Neuronal stem cell (in vitro differentiated cells): Measurements from ENCODE around the gene VSTM4.

Source experiments
- DNase-seq: peaks from one replicate; pipeline ENCODE4 v3.0.0-alpha.2; 2013; ENCODE audit warnings: low spot score
- H2AFZ ChIP-seq: one replicate; pipeline ENCODE4 v1.6.1; 2013; ENCODE audit warnings: mild to moderate bottlenecking, low read length, inconsistent platforms
- H2AK5ac ChIP-seq: 2 replicates; pipeline ENCODE4 v1.6.1; 2013; ENCODE audit warnings: low read depth, mild to moderate bottlenecking, inconsistent platforms, low read length, moderate library complexity, mixed read lengths
- H2BK120ac ChIP-seq: 2 replicates; pipeline ENCODE4 v1.6.1; 2013; ENCODE audit warnings: low read depth, mild to moderate bottlenecking, inconsistent platforms, low read length, moderate library complexity, mixed read lengths
- H2BK12ac ChIP-seq: one replicate; pipeline ENCODE4 v1.6.1; 2013; ENCODE audit warnings: low read length, inconsistent platforms
- H2BK15ac ChIP-seq: 2 replicates; pipeline ENCODE4 v1.6.1; 2013; ENCODE audit warnings: mild to moderate bottlenecking, low read length, inconsistent platforms, mixed read lengths
- H2BK5ac ChIP-seq: one replicate; pipeline ENCODE4 v1.6.1; 2013; ENCODE audit warnings: inconsistent platforms, mild to moderate bottlenecking, low read length, moderate library complexity
- H3K14ac ChIP-seq: one replicate; pipeline ENCODE4 v1.6.1; 2013; ENCODE audit warnings: low read length, inconsistent platforms
- H3K18ac ChIP-seq: 2 replicates; pipeline ENCODE4 v1.6.1; 2013; ENCODE audit warnings: low read length, inconsistent platforms
- H3K23ac ChIP-seq: 2 replicates; pipeline ENCODE4 v1.6.1; 2013; ENCODE audit warnings: low read depth, mild to moderate bottlenecking, mixed read lengths, low read length, inconsistent platforms; ENCODE audit not compliant: poor library complexity
- H3K27ac ChIP-seq: replicated peaks from 3 replicates; pipeline ENCODE4 v1.5.1; 2013; ENCODE audit warnings: low read length, inconsistent platforms
- H3K27me3 ChIP-seq, 3 experiments: 2 replicates each; pipeline ENCODE4 v1.6.1; 2013; ENCODE audit warnings: low read length in 3 of 3, mild to moderate bottlenecking in 2 of 3, inconsistent platforms in 1 of 3, low read depth in 1 of 3, mixed read lengths in 1 of 3, moderate library complexity in 1 of 3; ENCODE audit not compliant: control insufficient read depth in 3 of 3, insufficient read depth in 3 of 3
- H3K36me3 ChIP-seq, 2 donors: replicated peaks in 1 of 2; 2 replicates each; pipeline ENCODE4 v1.6.1; 2013; ENCODE audit warnings: low read length in 2 of 2; ENCODE audit not compliant: control insufficient read depth in 2 of 2, insufficient read depth in 2 of 2
- H3K4ac ChIP-seq: 2 replicates; pipeline ENCODE4 v1.6.1; 2013; ENCODE audit warnings: inconsistent platforms, mild to moderate bottlenecking, low read length, moderate library complexity
- H3K4me1 ChIP-seq, 2 donors: 1 replicate in 1 of 2; 2 replicates in 1 of 2; pipeline ENCODE4 v1.6.1; 2013; ENCODE audit warnings: low read length in 2 of 2, low read depth in 1 of 2; ENCODE audit not compliant: control insufficient read depth in 2 of 2, insufficient read depth in 1 of 2
- H3K4me2 ChIP-seq: one replicate; pipeline ENCODE4 v1.6.1; 2013; ENCODE audit warnings: mild to moderate bottlenecking, low read length, inconsistent platforms; ENCODE audit not compliant: insufficient read depth, poor library complexity, severe bottlenecking
- H3K4me3 ChIP-seq, 2 donors: 2 replicates each; pipeline ENCODE4 v1.5.1; 2013; ENCODE audit warnings: low read length in 2 of 2, mild to moderate bottlenecking in 2 of 2, inconsistent platforms in 1 of 2, moderate library complexity in 1 of 2
- H3K79me1 ChIP-seq: one replicate; pipeline ENCODE4 v1.6.1; 2013; ENCODE audit warnings: low read depth, mild to moderate bottlenecking, inconsistent platforms, low read length, moderate library complexity
- H3K9ac ChIP-seq: one replicate; pipeline ENCODE4 v1.6.1; 2013; ENCODE audit warnings: mild to moderate bottlenecking, low read depth, low read length, inconsistent platforms; ENCODE audit not compliant: poor library complexity
- H3K9me3 ChIP-seq, 2 donors: replicated peaks in 1 of 2; 2 replicates each; pipeline versions ENCODE3 to v1.6.1; 2013; ENCODE audit warnings: low read length in 2 of 2, mild to moderate bottlenecking in 2 of 2, inconsistent platforms in 1 of 2, low read depth in 1 of 2, mixed read lengths in 1 of 2, moderate library complexity in 1 of 2; ENCODE audit not compliant: control insufficient read depth in 2 of 2, insufficient read depth in 1 of 2
- H4K8ac ChIP-seq: one replicate; pipeline ENCODE4 v1.6.1; 2013; ENCODE audit warnings: low read depth, mild to moderate bottlenecking, inconsistent platforms, low read length, moderate library complexity
- H4K91ac ChIP-seq: one replicate; pipeline ENCODE4 v1.6.1; 2013; ENCODE audit warnings: low read length, low read depth, mild to moderate bottlenecking, inconsistent platforms; ENCODE audit not compliant: poor library complexity
- WGBS, 2 donors: extraction: QIAGEN DNeasy Blood & Tissue Kit; methylation state at CpG; one replicate each; pipeline ENCODE4 v1.1.7; 2013; ENCODE audit warnings: missing lambda C conversion rate in 2 of 2, mixed read lengths in 1 of 2; ENCODE audit not compliant: insufficient read length in 2 of 2, insufficient replicate concordance in 1 of 2; ENCODE audit errors: extremely low coverage in 2 of 2; 5-methylcytosine and 5-hydroxymethylcytosine counted together

Gene VSTM4

GRCh38 chr10:49099046-49099445 lies 16.3 kb downstream of the VSTM4 start:
- H3K79me1 ChIP-seq = no peaks in the 10 kb centered on the region
- WGBS, 2 donors = no CpG with 5 or more reads among the region's 8 CpGs

GRCh38 chr10:49096890-49097445 lies 18.4 kb downstream of the VSTM4 start:
- no peak overlapping the region for H3K14ac ChIP-seq
- H2BK5ac ChIP-seq = no peak overlapping the region
- H3K27ac ChIP-seq = no peak overlapping the region
- no peak overlapping the region for H2AFZ ChIP-seq
- no peak overlapping the region for H2BK12ac ChIP-seq
- H3K9ac ChIP-seq = no peak overlapping the region
- H3K79me1 ChIP-seq = no peaks in the 10 kb centered on the region
- H3K9me3 ChIP-seq = peaks cover 0 to 4% of the 10 kb centered on the region in 2 donors
- no CpG with 5 or more reads among the region's 8 CpGs for WGBS, 2 donors
- no peak overlapping the region for H3K4me2 ChIP-seq
- no peaks in the 10 kb centered on the region for H3K27me3 ChIP-seq
- no peak overlapping the region for H4K91ac ChIP-seq
- H3K4me3 ChIP-seq = no peak overlapping the region
- H3K4me1 ChIP-seq = peaks cover 3 to 18% of the 10 kb centered on the region in 2 donors
- DNase-seq = no peak
- H4K8ac ChIP-seq = no peak overlapping the region
- no peak overlapping the region for H2BK15ac ChIP-seq
- H3K18ac ChIP-seq = no peak overlapping the region
- no peaks in the 10 kb centered on the region for H3K36me3 ChIP-seq
- no peak overlapping the region for H3K23ac ChIP-seq
- no peak overlapping the region for H2AK5ac ChIP-seq
- no peak overlapping the region for H3K4ac ChIP-seq
- no peak overlapping the region for H2BK120ac ChIP-seq

More at GRCh38 chr10:49099046-49099445, 16.3 kb downstream of the VSTM4 start:
- no peak overlapping the region for H2BK12ac ChIP-seq
- no peak overlapping the region for H3K4me2 ChIP-seq
- H4K91ac ChIP-seq = no peak overlapping the region
- H3K9ac ChIP-seq = no peak overlapping the region
- H2BK15ac ChIP-seq = no peak overlapping the region
- H3K4ac ChIP-seq = no peak overlapping the region
- H2AFZ ChIP-seq = no peak overlapping the region
- peaks cover 0 to 4% of the 10 kb centered on the region in 2 donors for H3K9me3 ChIP-seq
- H3K36me3 ChIP-seq = no peaks in the 10 kb centered on the region
- no peak overlapping the region for H3K27ac ChIP-seq
- H3K23ac ChIP-seq = no peak overlapping the region
- no peak overlapping the region for H4K8ac ChIP-seq
- no peak for DNase-seq
- no peak overlapping the region for H2AK5ac ChIP-seq
- no peak overlapping the region for H3K18ac ChIP-seq
- H3K4me1 ChIP-seq = peaks cover 3 to 16% of the 10 kb centered on the region in 2 donors
- H2BK120ac ChIP-seq = no peak overlapping the region
- no peaks in the 10 kb centered on the region for H3K27me3 ChIP-seq
- H3K4me3 ChIP-seq = no peak overlapping the region
- H3K14ac ChIP-seq = no peak overlapping the region
- H2BK5ac ChIP-seq = no peak overlapping the region

- Histone ChIP-seq H3K27me3 (no peaks in the 10 kb centered on the region), H2BK5ac (no peak overlapping the region), H3K18ac (no peak overlapping the region), H3K4ac (no peak overlapping the region), H2BK15ac (no peak overlapping the region), H3K36me3 (no peaks in the 10 kb centered on the region), H4K8ac (no peak overlapping the region), H2BK120ac (no peak overlapping the region), H3K9ac (no peak overlapping the region), H3K4me3 (no peak overlapping the region), H2AK5ac (no peak overlapping the region), H4K91ac (no peak overlapping the region), H2AFZ (peak overlapping the region; percentile 16), H3K4me2 (no peak overlapping the region), H3K23ac (no peak overlapping the region), H3K14ac (no peak overlapping the region), H3K4me1 (peaks cover 3 to 18% of the 10 kb centered on the region in 2 donors), H2BK12ac (no peak overlapping the region), H3K27ac (no peak overlapping the region), H3K79me1 (no peaks in the 10 kb centered on the region), H3K9me3 (peaks cover 0 to 4% of the 10 kb centered on the region in 2 donors)
- no CpG with 5 or more reads among the region's 4 CpGs for WGBS, 2 donors
- DNase-seq = no peak
Measured at GRCh38 chr10:49094646-49095045, 20.7 kb downstream of the VSTM4 start.

- no CpG with 5 or more reads among the region's 10 CpGs for WGBS, 2 donors
- H2BK5ac ChIP-seq = no peak overlapping the region
- H2BK120ac ChIP-seq = no peak overlapping the region
- no peak overlapping the region for H3K9ac ChIP-seq
- H3K4ac ChIP-seq = no peak overlapping the region
- H3K9me3 ChIP-seq = peaks cover 0 to 7% of the 10 kb centered on the region in 2 donors
- no peak overlapping the region for H2AK5ac ChIP-seq
- H3K79me1 ChIP-seq = no peaks in the 10 kb centered on the region
- H2BK12ac ChIP-seq = no peak overlapping the region
- no peaks in the 10 kb centered on the region for H3K27me3 ChIP-seq
- no peak overlapping the region for H4K91ac ChIP-seq
- no peak overlapping the region for H3K14ac ChIP-seq
- H3K18ac ChIP-seq = no peak overlapping the region
- DNase-seq = no peak
- no peak overlapping the region for H2AFZ ChIP-seq
- H2BK15ac ChIP-seq = no peak overlapping the region
- peaks cover 3 to 18% of the 10 kb centered on the region in 2 donors for H3K4me1 ChIP-seq
- no peak overlapping the region for H3K4me2 ChIP-seq
- no peak overlapping the region for H3K4me3 ChIP-seq
- H4K8ac ChIP-seq = no peak overlapping the region
- no peak overlapping the region for H3K23ac ChIP-seq
- H3K36me3 ChIP-seq = no peaks in the 10 kb centered on the region
- no peak overlapping the region for H3K27ac ChIP-seq
Measured at GRCh38 chr10:49093922-49094321, 21.4 kb downstream of the VSTM4 start.
